ENCODE measurements around the gene CDKAL1.

Gene CDKAL1

GRCh38 chr6:20681243-20681684 is 147.0 kb downstream of the CDKAL1 start:
- no peaks in the 10 kb centered on the region for H3K9me3 ChIP-seq (ENCODE audit: control insufficient read depth, low read length)
- H3K4me3 ChIP-seq (ENCODE audit: low read length), result peak overlapping the region; percentile 25
- H3K27me3 ChIP-seq (replicated peaks; ENCODE audit: control insufficient read depth, insufficient read depth, low read length), result no peaks in the 10 kb centered on the region
- no peak for DNase-seq (ENCODE audit: low read depth)
- peaks cover 8% of the 10 kb centered on the region for H3K4me1 ChIP-seq (ENCODE audit: control insufficient read depth, insufficient read depth, low read length)
- H3K9ac ChIP-seq (ENCODE audit: low read length), result no peak overlapping the region
- no peaks in the 10 kb centered on the region for H3K36me3 ChIP-seq (ENCODE audit: control insufficient read depth, insufficient read depth, low read length, severe bottlenecking)

- Histone ChIP-seq H3K36me3 (ENCODE audit: control insufficient read depth, insufficient read depth, low read length, severe bottlenecking) (no peaks in the 10 kb centered on the region), H3K9ac (ENCODE audit: low read length) (no peak overlapping the region), H3K4me3 (ENCODE audit: low read length) (no peak overlapping the region), H3K9me3 (ENCODE audit: control insufficient read depth, low read length) (no peaks in the 10 kb centered on the region), H3K4me1 (ENCODE audit: control insufficient read depth, insufficient read depth, low read length) (peaks cover 18% of the 10 kb centered on the region), H3K27me3 (replicated peaks; ENCODE audit: control insufficient read depth, insufficient read depth, low read length) (no peaks in the 10 kb centered on the region)
- no peak for DNase-seq (ENCODE audit: low read depth)
Measured at GRCh38 chr6:20684474-20684873, 150.2 kb downstream of the CDKAL1 start.

GRCh38 chr6:20686142-20686541 is 151.9 kb downstream of the CDKAL1 start:
- no peak for DNase-seq (ENCODE audit: low read depth)

GRCh38 chr6:20687494-20687893 is 153.2 kb downstream of the CDKAL1 start:
- H3K9ac ChIP-seq (ENCODE audit: low read length), result no peak overlapping the region
- no peak overlapping the region for H3K4me3 ChIP-seq (ENCODE audit: low read length)
- DNase-seq (ENCODE audit: low read depth), result no peak
- no peaks in the 10 kb centered on the region for H3K9me3 ChIP-seq (ENCODE audit: control insufficient read depth, low read length)
- no peaks in the 10 kb centered on the region for H3K27me3 ChIP-seq (replicated peaks; ENCODE audit: control insufficient read depth, insufficient read depth, low read length)
- peaks cover 17% of the 10 kb centered on the region for H3K4me1 ChIP-seq (ENCODE audit: control insufficient read depth, insufficient read depth, low read length)
- no peaks in the 10 kb centered on the region for H3K36me3 ChIP-seq (ENCODE audit: control insufficient read depth, insufficient read depth, low read length, severe bottlenecking)

More at GRCh38 chr6:20686142-20686541, 151.9 kb downstream of the CDKAL1 start:
- no peak overlapping the region for H3K4me3 ChIP-seq (ENCODE audit: low read length)
- no peak overlapping the region for H3K9ac ChIP-seq (ENCODE audit: low read length)
- no peaks in the 10 kb centered on the region for H3K9me3 ChIP-seq (ENCODE audit: control insufficient read depth, low read length)
- peaks cover 13% of the 10 kb centered on the region for H3K4me1 ChIP-seq (ENCODE audit: control insufficient read depth, insufficient read depth, low read length)
- H3K27me3 ChIP-seq (replicated peaks; ENCODE audit: control insufficient read depth, insufficient read depth, low read length), result no peaks in the 10 kb centered on the region
- no peaks in the 10 kb centered on the region for H3K36me3 ChIP-seq (ENCODE audit: control insufficient read depth, insufficient read depth, low read length, severe bottlenecking)

GRCh38 chr6:20688710-20689500 is 154.6 kb downstream of the CDKAL1 start:
- no peak for DNase-seq (ENCODE audit: low read depth)
- Histone ChIP-seq H3K4me1 (ENCODE audit: control insufficient read depth, insufficient read depth, low read length) (peaks cover 28% of the 10 kb centered on the region), H3K4me3 (ENCODE audit: low read length) (no peak overlapping the region), H3K27me3 (replicated peaks; ENCODE audit: control insufficient read depth, insufficient read depth, low read length) (no peaks in the 10 kb centered on the region), H3K9ac (ENCODE audit: low read length) (no peak overlapping the region), H3K9me3 (ENCODE audit: control insufficient read depth, low read length) (no peaks in the 10 kb centered on the region), H3K36me3 (ENCODE audit: control insufficient read depth, insufficient read depth, low read length, severe bottlenecking) (no peaks in the 10 kb centered on the region)

- DNase-seq (ENCODE audit: low read depth), result no peak
- Histone ChIP-seq H3K36me3 (ENCODE audit: control insufficient read depth, insufficient read depth, low read length, severe bottlenecking) (no peaks in the 10 kb centered on the region), H3K9me3 (ENCODE audit: control insufficient read depth, low read length) (no peaks in the 10 kb centered on the region), H3K9ac (ENCODE audit: low read length) (no peak overlapping the region), H3K4me1 (ENCODE audit: control insufficient read depth, insufficient read depth, low read length) (peaks cover 30% of the 10 kb centered on the region), H3K4me3 (ENCODE audit: low read length) (no peak overlapping the region), H3K27me3 (replicated peaks; ENCODE audit: control insufficient read depth, insufficient read depth, low read length) (no peaks in the 10 kb centered on the region)
Measured at GRCh38 chr6:20691185-20691584, 156.9 kb downstream of the CDKAL1 start.

GRCh38 chr6:20692023-20692422 is 157.8 kb downstream of the CDKAL1 start:
- no peaks in the 10 kb centered on the region for H3K9me3 ChIP-seq (ENCODE audit: control insufficient read depth, low read length)
- no peaks in the 10 kb centered on the region for H3K36me3 ChIP-seq (ENCODE audit: control insufficient read depth, insufficient read depth, low read length, severe bottlenecking)
- H3K4me3 ChIP-seq (ENCODE audit: low read length), result no peak overlapping the region
- H3K27me3 ChIP-seq (replicated peaks; ENCODE audit: control insufficient read depth, insufficient read depth, low read length), result no peaks in the 10 kb centered on the region
- H3K4me1 ChIP-seq (ENCODE audit: control insufficient read depth, insufficient read depth, low read length), result peaks cover 38% of the 10 kb centered on the region
- peak; percentile 54 for DNase-seq (ENCODE audit: low read depth)
- no peak overlapping the region for H3K9ac ChIP-seq (ENCODE audit: low read length)

GRCh38 chr6:20693466-20694063 is 159.3 kb downstream of the CDKAL1 start:
- no peak overlapping the region for H3K4me3 ChIP-seq (ENCODE audit: low read length)
- no peak overlapping the region for H3K9ac ChIP-seq (ENCODE audit: low read length)
- peaks cover 39% of the 10 kb centered on the region for H3K4me1 ChIP-seq (ENCODE audit: control insufficient read depth, insufficient read depth, low read length)

GRCh38 chr6:20696676-20697075 is 162.4 kb downstream of the CDKAL1 start:
- Histone ChIP-seq H3K9ac (ENCODE audit: low read length) (no peak overlapping the region), H3K4me1 (ENCODE audit: control insufficient read depth, insufficient read depth, low read length) (peaks cover 30% of the 10 kb centered on the region), H3K9me3 (ENCODE audit: control insufficient read depth, low read length) (no peaks in the 10 kb centered on the region), H3K4me3 (ENCODE audit: low read length) (no peak overlapping the region), H3K36me3 (ENCODE audit: control insufficient read depth, insufficient read depth, low read length, severe bottlenecking) (no peaks in the 10 kb centered on the region), H3K27me3 (replicated peaks; ENCODE audit: control insufficient read depth, insufficient read depth, low read length) (no peaks in the 10 kb centered on the region)
- DNase-seq (ENCODE audit: low read depth), result peak; percentile 78

More at GRCh38 chr6:20693466-20694063, 159.3 kb downstream of the CDKAL1 start:
- peak; percentile 19 for DNase-seq (ENCODE audit: low read depth)
- no peaks in the 10 kb centered on the region for H3K9me3 ChIP-seq (ENCODE audit: control insufficient read depth, low read length)
- no peaks in the 10 kb centered on the region for H3K36me3 ChIP-seq (ENCODE audit: control insufficient read depth, insufficient read depth, low read length, severe bottlenecking)
- no peaks in the 10 kb centered on the region for H3K27me3 ChIP-seq (replicated peaks; ENCODE audit: control insufficient read depth, insufficient read depth, low read length)

GRCh38 chr6:20698675-20699074 is 164.4 kb downstream of the CDKAL1 start:
- peaks cover 13% of the 10 kb centered on the region for H3K4me1 ChIP-seq (ENCODE audit: control insufficient read depth, insufficient read depth, low read length)
- no peak for DNase-seq (ENCODE audit: low read depth)
- H3K9ac ChIP-seq (ENCODE audit: low read length), result no peak overlapping the region
- H3K9me3 ChIP-seq (ENCODE audit: control insufficient read depth, low read length), result no peaks in the 10 kb centered on the region
- H3K4me3 ChIP-seq (ENCODE audit: low read length), result no peak overlapping the region
- H3K36me3 ChIP-seq (ENCODE audit: control insufficient read depth, insufficient read depth, low read length, severe bottlenecking), result no peaks in the 10 kb centered on the region
- H3K27me3 ChIP-seq (replicated peaks; ENCODE audit: control insufficient read depth, insufficient read depth, low read length), result no peaks in the 10 kb centered on the region

- no peak overlapping the region for H3K9ac ChIP-seq (ENCODE audit: low read length)
- no peaks in the 10 kb centered on the region for H3K9me3 ChIP-seq (ENCODE audit: control insufficient read depth, low read length)
- H3K27me3 ChIP-seq (replicated peaks; ENCODE audit: control insufficient read depth, insufficient read depth, low read length), result no peaks in the 10 kb centered on the region
- no peaks in the 10 kb centered on the region for H3K36me3 ChIP-seq (ENCODE audit: control insufficient read depth, insufficient read depth, low read length, severe bottlenecking)
- H3K4me3 ChIP-seq (ENCODE audit: low read length), result no peak overlapping the region
- DNase-seq (ENCODE audit: low read depth), result no peak
- H3K4me1 ChIP-seq (ENCODE audit: control insufficient read depth, insufficient read depth, low read length), result peaks cover 11% of the 10 kb centered on the region
Measured at GRCh38 chr6:20699402-20699801, 165.1 kb downstream of the CDKAL1 start.

Measured in adipocyte (in vitro differentiated cells).